Measurements from ENCODE around the gene STYXL2. TPM values are rescaled to one million over a fixed set of nuclear protein-coding genes. Genes with fewer than 3 reads are reported as not detected.

Gene STYXL2
- total RNA-seq, result 3.1 TPM

DNA sequence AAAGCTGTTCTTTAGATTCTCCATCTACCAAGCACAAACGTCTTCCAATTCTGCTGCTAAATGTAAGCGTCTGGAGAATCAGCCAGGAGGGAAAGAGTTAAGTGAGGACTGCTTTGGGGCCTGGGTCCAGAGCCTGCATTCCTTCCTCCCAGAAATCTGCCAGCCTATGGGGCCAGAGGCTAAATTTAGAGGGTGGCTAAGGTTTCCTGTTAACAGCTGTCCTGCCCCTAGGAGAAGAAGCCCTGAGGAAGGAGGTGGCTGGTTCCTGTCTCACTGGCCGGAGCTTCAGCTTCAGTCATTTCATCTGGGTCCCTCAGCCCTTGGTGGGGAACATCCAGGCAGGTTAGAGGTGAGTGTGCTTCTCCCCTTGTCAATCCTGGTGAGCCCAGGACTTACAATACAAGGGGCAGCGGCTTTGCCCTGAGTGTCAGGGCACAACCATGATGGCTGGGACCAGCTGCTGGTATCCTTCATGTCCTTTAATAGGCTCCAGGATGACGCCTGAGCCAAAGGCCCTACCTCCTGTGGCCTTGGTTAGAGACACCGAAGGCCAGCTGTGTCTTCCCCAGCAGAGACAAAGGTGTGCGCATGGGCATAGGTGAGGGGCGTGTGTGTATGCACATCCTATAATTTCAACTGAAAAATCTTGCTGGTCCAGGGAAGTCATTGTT is at the start of gene STYXL2:
Gene STYXL2, plus strand, starts transcription at position 230 of the 671 bp plus-strand sequence. CDS start 775 bp downstream, outside the sequence.
- DNase-seq (ENCODE audit: low spot score), result no peak

DNA sequence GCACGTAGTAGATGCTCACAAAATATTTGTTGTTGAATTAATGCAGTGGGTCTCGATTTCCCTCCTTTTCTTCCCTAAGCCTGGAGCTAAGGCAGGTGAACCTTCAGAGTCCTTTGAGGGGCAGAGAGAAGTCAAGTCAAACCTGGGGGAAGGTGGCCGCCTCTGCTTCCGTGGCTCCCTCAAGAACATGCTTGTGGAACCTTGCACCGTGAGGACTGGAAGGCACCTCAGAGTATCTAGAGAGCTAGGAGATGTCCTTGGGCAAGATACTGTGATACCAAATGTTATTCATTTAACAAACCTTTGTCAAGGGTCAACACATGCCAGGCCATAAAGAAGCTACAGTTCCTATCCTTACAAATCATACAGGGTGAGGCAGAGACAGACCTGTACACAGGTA is 42.0 kb upstream of the STYXL2 start:
- DNase-seq (ENCODE audit: low spot score), result no peak

DNA sequence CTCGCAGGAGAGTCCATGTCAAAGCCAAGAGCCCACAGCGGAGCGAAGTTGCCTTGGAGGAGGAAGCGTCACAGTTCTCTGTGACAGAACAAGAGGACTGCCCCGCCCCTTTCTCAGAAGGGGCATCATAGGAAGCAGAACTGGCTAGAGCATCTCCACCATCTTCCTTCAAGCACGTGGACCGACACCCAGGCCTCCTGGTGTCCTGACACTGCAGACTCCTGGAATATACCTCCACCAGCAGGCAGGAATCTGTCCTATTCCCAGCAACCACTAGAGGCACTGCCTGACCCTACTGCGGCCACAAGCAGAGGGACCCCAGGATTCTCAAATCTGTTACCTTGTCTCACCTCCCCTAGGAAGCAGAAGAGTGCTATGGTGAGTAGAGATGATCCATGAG is 41.5 kb upstream of the STYXL2 start:
- DNase-seq (ENCODE audit: low spot score), result no peak

DNA sequence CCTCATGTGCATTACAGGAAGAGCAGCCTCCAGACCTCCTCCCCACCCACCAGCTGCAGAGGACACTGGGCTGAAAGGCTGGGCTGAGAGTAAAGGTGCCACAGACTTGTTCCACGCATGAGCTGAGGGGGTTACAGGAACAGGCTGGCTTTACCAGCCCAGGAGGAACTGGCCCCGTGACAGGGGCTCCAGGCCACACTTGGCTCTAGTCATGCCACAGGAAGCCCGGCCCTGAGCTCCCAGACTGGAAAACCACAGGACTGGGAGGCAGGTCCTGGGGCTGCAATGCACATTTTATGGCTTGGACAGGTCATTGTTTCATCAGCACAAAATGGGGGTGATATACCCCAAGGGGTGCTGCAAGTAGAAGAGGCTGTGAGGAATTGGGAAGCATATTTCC is 39.3 kb upstream of the STYXL2 start:
- no peak for DNase-seq (ENCODE audit: low spot score)

DNA sequence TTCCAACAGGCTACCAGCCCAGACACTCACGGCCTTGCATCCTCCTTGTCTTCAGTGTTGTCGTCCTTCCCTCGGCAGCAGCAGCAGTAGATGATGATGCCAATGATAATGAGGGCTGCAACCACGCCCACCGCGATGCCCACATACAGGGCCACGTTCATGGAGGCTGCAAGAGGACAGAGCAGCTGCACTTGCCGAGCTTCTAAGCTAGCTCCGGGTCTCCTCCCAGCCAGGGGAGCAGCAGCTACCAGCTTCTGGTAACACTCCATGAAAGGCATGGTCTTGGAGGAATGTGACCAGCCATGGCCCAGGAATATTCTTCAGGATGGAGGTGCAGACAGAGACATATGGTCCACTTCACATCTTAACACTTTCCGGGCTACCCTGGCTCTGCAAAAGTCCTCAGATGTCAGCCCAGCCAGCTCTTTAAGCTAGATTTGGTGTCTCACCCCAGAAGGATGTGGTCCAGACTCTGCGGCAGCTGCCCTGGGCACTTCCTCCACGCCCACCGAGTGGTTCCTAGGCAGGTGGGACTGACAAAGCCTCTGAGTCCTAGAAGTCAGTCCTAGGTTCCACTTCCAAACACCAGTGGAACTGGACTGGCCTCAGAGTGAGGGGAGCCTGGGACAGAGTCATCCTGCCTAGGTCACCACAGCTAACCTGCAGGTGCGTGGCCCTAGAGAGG is 38.8 kb upstream of the STYXL2 start:
- no peak for DNase-seq (ENCODE audit: low spot score)

DNA sequence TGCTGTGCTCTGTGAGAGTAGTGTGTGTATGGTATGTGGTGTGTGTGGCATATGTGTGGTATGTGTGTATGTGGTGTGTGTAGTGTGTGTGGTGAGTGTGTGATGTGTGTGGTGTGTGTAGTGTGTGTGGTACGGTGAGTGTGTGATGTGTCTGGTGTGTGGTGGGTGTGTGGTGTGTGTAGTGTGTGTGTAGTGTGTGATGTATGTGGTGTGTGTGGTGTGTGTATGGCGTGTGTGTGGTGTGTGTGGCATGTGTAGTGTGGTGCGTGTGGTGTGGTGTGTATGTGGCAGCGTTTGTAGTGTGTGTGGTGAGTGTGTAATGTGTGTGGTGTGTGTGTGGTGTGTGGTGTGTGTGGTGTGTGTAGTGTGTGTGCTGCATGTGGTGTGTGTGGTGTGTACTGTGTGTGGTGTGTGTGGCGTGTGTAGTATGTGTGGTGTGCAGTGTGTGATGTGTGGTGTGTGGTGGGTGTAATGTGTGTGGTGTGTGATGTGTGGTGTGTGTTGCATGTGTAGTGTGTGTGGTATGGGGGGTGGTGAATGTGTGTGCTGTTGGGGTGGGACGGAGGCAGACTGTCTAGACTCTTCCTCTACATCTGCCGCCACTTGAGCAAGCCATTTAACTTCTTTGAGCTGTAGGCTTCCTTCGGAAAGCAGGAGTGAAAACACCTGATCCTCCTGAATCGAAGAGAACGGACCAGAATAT is 37.2 kb upstream of the STYXL2 start:
- DNase-seq (ENCODE audit: low spot score), result no peak

DNA sequence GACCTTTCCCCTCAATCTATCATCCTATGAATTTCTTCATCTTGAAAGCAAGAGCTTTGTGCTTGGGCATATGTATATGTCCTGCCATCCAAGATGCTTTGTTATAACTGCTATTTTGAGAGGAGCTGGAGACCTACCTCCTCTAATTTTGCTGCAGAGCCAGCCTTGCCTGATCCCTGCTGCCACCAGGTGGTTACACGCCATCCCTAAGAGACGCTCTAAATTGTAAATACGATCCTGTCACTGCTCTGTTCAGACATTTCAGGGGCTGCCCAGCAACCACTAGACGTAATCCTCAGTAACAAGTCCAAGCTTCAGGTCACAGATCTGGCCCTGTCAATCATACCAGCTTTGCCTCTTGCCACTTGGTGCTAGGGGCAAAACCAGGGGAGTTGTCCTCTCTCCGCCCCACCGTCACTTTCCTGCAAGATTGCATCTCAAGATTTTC is 36.6 kb upstream of the STYXL2 start:
- no peak for DNase-seq (ENCODE audit: low spot score)

DNA sequence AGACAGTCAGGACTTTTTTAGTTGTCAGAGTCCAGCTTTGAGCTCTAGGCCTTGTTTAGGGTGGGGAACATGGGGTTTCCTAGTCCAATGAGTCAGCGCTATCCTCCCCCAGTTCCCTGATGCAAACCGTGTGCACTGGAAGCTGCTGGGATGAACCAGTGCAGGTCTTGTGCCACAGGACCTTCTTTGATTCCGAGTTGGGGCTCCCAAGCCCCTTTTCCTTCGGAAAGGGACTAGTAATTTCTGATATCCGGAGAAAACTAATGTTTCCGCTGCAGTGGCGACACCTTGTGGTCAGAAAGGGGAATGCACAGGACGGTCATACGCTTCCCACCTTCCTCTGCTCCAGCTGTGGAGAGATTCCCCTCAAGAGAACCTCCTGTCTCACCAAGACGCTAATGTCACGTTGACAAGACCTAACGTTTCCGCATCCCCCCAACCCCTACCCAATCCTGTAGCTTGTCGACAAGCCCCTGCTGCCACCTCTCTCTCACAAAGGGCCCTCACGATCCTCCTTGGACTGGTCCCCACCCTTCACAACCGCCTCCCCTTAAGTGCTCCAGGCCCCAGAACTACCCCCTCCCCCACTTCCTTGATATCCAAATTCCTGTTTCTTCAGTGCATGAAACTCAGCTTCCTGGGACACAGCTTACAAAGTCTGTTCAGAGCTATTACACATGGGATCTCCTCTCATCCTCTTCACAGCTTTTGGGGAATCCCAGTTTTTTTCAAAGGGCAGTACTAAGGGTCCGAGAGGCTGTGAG is 34.6 kb upstream of the STYXL2 start:
- DNase-seq (ENCODE audit: low spot score), result peak; percentile 75

DNA sequence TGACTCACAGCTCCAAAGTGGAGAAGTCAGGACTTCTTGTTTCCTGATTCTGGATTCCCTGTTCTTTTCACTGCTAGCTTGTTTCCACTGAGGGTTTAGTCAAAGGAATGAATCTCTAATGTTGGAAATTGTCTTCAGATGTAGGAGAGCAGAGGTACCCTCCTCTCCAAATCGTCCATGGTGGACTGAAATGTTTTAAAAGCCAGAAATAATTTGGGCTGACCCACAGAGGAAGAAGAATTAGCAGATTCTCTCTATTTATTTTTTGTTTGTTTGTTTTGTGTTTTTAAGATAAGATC is 34.1 kb upstream of the STYXL2 start:
- DNase-seq (ENCODE audit: low spot score), result no peak

DNA sequence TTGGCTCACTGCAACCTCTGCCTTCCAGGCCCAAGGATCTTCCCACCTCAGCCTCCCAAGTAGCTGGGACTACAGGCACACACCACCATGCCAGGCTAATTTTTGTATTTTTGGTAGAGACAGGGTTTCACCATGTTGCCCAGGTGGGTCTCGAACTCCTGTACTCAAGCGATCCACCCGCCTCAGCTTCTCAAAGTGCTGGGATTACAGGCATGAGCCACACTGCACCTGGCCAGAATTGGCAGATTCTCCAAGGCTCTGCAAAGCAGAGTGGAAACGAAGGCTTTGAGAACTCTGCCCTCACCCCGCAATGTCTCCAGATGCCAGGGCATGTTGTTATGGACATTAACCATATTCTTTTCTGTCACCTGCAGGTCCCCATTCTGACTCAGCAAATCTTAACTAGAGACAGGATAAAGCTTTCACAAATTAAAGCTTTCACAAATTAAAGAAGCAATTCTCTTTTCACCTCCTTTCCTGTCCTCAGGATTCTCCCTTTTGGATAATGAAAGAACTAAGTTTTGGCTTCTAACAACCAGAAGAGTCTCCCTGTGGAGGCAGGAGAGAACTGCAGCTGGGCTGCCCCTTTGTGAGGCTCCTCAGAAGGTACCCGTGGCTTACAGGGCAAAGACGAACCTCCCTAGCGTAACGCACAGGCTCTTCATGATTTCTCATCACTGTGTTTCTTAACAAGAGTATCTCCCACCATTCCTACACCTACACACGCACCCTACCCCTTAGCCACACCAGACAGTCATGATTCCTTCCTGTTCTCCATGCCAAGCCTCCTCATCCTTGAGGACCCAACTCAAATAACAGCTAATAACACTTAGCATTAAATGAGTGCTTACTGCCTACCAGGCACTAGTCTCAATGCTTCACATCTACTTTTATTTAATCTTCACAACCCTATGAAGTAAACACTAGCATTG is 33.5 kb upstream of the STYXL2 start:
- no peak for DNase-seq (ENCODE audit: low spot score)

DNA sequence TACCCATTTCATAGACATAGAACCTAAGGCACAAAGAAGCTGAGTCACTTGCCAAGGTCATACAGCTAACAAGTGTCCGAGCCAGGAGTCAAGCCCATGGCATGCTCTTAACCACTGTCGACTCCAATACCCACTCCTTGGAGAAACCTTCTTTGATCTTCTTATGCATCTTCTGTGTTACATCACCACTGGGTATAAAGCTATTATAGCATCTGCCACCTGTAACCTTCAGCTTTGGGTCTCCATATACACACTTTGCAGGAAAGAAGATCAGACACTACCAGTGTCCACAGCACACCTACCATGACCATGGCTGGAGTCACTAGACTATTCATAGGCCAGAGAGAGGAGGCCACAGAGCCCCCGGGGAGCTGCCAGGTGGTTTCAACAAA is 32.8 kb upstream of the STYXL2 start:
- no peak for DNase-seq (ENCODE audit: low spot score)

DNA sequence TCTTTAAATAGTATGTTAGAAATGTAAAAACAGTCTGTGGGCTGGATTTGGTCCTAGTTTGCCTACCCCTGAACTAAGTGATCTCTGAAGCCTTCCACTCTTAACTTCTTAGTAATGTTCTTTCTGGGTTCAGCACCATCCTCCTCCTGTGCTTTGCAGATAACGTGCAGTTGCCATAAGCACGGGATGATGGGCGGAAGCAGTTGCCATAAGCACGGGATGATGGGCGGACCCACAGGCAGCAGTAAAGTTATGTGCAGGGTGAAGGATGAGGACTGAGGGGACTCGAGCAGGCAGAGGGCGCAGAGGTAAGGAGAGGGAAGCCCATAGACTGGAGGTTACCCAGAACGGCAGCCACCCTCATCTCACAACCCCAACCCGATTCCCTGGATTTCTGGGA is 29.3 kb upstream of the STYXL2 start:
- DNase-seq (ENCODE audit: low spot score), result no peak

DNA sequence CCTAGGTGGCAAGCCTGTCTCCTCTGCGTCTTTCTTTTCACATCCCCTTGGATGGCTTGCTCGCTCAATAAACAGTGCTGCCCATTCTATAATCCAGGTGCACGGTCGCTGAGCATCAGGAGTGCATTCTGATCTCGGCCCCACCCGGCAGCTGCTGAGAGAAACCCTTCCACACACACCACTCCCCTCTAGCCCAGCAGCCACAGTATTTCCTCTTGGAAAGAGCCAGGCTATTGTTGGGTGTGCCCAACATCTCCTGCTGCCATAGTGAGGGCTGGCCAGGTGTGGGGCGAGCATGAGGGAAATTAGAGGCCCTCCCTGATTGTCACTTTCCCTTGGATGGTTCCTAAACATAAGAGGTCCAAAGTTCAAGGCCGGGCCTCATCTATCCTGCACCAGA is 28.4 kb upstream of the STYXL2 start:
- DNase-seq (ENCODE audit: low spot score), result no peak

DNA sequence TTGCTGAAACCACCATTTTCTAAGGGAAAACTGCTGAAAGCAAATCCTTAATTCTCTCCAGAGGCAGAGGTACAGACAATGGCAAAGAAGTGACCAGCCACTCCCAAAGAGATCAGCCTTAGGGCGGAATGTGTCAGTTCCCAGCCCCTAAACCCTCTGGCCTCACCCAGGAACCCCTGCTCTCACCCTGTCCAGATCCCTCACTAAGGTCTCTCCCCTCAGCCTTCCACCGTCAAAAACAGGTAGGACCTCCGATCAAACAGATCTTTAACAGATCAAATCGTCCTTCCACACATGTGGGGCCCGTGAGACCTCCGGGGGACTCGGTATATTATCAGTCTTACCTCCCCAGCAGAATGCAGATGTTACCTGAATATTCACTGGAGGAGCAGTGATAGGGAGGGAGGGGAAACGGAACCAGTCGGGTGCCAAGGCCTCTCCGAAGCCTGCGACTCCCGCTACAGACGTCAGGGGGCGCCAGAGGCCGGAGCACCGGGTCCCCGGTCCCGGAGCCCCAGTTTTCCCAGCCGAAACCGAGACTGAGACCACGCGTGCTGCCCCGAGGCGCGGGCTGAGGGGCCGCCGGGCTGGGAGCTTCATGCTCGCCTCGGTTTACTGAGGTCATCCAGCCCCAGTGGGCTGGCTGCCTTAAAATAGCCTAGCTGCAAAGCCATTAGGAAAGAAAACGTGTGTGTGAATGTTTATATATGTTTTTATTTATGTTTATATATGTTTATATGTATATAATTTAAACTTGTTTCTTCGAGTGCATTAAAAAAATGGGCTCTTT is 27.3 kb upstream of the STYXL2 start:
- peak; percentile 84 for DNase-seq (ENCODE audit: low spot score)

DNA sequence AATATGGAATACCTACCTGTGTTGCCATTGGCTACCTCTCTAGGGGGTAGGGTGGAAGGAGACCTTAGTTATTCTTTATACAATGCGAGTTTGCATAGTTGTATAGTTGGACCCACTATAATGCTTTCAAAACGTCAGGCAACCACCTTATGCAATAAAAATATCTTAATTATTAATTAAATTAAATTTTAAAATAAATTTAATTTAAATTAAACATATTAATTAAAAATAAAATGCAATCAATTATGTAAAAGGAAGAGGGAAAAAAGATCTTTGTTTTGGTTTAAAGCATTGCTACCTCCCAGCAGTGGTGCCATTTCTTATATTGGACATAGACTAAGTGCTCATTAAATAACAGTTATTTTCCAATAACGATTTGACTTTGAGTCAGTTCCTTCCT is 26.0 kb upstream of the STYXL2 start:
- DNase-seq (ENCODE audit: low spot score), result no peak

DNA sequence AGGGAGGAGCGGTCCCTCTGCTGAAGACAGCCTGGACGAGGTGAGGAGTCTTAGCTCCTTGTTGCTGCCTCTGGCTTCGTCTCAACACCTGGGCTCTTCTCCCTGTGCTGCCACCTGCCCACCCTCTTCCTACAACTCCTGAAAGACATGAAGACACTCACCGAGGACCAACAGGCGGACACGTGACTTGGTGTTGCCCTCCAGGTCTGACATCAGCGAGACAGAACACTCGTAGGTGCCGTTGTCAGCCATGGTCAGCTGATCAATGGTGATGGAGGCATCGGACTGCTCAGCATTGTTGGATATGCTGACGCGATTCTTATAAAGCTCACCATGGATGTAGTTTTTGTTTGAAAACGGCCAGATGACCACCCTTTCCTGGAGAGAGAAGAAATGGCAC is 25.1 kb upstream of the STYXL2 start:
- no peak for DNase-seq (ENCODE audit: low spot score)

DNA sequence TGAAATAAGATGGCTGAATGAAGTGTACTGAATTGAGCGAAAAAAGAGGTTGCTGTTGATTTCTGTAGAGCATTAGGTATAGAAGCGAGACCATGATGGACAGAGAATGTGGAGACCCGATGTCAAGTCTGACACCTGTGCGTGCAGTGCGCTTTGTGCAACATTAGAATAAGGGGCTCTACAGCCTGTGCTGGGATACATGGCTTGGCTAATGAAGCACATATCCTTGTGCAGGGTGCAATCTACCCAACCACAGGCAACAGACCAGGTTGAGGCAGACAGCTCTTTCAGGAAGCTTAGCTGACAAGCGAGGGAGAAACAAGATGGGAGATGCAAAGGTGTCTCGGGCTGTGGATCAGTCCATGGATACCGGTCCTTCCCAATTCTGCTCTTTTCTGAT is 22.6 kb upstream of the STYXL2 start:
- DNase-seq (ENCODE audit: low spot score), result no peak

DNA sequence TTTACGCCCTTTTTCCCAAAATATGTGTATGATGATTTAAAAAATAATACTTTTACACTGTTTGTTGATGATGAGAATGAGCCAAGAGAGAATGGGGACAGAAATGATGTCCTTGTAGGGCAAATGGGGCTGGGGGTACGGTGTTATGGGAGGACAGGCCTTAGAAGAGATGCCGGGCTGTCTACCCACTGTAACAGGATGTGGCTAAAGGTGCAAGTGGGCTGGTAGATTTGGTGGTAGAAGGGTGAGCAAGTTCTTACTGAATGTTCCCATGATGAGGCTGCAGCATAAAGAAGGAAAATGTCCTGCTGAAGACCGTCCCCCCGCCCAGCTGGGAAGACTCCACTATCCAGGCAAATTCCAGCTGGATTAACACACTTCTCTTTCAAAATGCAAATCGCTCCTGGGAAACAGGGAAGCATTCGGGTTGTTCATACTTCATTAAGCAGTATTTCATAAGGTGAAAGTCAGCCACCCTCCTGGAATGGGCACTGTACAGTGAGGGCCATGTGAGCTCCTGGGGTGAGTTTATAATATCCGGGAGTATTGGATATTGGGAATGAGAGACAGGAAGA is 17.7 kb upstream of the STYXL2 start:
- DNase-seq (ENCODE audit: low spot score), result no peak

DNA sequence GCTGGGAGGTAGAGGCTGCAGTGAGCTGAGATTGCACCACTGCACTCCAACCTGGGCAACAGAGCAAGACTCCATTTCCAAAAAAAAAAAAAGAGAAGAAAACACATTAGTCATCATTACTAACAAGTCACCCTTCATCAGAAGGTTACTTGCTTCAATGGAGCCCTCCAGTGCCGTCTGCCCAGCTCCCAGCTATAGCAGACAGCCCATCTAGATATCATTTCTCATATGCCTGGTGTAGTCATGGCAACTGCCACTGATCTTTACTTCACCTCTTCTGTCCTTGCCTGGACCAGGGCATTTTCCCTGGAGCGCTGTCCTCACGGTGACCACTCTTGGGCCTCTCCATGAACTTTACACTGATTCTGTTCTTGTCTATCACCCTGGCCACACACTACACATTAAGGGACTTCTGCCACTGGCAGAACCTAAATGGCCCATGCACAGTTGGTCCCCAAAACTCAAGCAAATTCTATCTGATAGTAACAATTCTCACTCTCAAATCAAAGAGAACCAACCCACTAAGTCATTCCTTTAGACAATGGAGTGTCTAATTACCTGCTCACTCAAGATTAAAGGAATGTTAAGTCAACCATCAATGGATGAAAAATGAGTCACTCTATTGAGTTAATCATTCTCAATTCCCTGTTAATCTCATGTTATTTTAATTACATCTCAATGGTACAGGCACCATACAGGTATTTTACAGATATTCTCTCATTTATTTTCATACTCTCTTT is 16.6 kb upstream of the STYXL2 start:
- no peak for DNase-seq (ENCODE audit: low spot score)

DNA sequence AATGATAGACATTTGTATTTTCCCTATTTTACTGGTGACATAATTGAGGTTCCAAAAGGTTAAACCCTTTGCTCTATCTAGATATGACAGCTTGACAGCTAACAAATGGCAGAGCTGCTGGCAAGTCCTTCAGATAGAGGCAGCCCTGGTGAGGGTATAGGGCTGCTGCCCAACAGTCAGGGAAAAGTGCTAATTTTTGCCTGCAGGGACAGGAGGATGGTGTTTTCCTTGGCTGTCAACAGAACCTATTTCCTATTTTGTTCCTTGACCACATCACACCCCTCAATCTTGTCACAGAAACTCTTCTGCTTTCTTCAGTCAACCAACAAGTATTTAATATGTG is 16.0 kb upstream of the STYXL2 start:
- no peak for DNase-seq (ENCODE audit: low spot score)

Measured in mucosa of gallbladder (tissue), 1 donor.